NCI-H2081 (cell line): ENCODE results near the gene LIM2.

Source experiments
- DNase-seq, 2 experiments: peaks; one replicate each; lab custom pipeline; 2025; lab: John Stamatoyannopoulos, UW

Gene LIM2

GRCh38 chr19:51365965-51366388, 21.8 kb downstream of the LIM2 start, which contains the start of gene ETFB:
Gene ETFB, minus strand, starts transcription at chr19:51366388. Its CDS starts 62 bp downstream, at chr19:51366326.
- no peak for DNase-seq

- DNase-seq = no peak
Observed at GRCh38 chr19:51365211-51365964, 22.4 kb downstream of the LIM2 start.

DNA sequence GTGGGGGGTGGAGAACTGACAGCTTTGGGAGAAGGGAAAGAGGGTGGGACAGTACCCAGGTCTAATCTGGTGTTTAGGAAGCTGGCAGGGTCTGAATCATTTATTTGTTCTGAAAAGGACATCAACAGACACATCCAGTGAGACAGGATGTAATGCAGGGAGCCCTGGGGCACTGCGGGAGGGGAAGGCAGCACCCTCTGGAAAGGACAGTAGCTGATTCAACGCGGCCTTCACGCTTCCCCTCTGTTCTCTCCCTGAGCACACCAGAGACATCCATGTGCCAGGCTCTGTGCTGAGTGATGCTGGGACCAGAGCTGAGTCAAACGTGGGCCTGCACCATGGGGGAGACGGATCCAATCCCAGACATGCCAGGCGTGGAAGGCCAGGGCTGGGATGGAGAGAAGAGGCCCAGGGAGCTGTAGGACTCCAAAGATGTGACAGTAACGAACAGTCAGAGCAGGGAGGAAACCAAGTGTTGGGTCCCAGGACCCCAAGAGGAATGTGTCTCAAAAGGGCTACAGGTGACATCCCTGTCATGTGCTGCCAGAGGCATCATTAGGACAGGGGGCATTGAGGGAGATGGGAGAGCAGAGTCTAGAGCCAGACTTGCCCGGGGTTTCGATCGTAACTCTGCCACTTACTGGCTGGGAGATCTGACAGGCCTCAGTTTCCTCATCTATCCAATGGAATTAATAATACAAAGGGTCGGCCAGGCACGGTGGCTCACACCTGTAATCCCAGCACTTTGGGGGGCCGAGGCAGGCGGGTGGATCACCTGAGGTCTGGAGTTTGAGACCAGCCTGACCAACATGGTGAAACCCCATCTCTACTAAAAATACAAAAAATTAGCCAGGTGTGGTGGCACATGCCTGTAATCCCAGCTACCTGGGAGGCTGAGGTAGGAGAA, 23.3 kb downstream of the LIM2 start:
- no peak for DNase-seq

GRCh38 chr19:51361239-51361638, 26.5 kb downstream of the LIM2 start:
- no peak for DNase-seq

DNA sequence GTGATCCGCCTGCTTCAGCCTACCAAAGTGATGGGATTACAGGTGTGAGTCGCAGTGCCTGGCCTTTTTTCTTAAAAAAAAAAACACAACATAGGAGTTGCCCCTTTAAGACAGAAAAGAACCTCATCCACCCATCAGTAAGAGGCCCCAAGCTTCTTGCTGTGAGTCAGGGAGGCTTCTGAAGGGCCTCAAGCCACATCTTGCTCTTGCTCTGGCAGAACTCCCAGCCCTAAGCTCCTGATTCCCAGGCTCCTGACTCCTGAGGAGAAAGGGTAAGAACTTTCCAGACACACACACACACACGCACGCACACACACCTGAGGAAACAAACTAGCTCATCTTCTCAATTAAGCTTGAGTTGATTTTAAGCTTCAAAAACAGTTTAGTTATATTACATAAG, 28.5 kb downstream of the LIM2 start:
- DNase-seq = no peak

GRCh38 chr19:51357952-51358351, 29.8 kb downstream of the LIM2 start:
- no peak for DNase-seq

DNA sequence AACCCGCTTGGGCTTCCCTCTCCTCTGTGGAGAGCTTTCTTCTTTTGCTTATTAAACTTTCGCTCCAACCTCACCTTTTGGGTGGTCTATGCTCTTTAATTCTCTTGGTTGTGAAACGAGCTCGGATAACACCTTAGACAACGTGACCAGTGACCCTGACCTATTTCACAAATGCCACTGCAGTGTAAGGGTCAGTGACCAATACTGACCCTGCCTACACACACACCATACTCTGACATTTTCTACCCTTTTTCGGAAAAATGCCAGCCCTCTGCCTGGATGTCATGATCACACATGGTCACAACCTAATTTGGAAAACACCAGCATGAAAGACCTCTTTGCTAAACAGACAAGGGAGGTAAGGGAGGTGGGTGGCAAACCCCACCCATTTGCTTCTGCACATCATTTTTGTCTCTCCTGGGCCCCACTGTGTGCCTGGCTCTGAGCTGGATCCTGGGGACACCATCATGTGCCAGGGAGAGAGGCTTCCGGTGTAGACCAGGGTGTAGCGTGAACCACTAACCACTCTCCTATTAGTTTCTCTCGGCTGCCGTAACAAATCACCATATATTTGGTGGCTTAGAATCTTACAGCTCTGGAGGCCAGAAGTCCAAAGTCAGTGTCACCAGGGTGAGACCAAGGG, 31.5 kb downstream of the LIM2 start:
- no peak for DNase-seq

DNA sequence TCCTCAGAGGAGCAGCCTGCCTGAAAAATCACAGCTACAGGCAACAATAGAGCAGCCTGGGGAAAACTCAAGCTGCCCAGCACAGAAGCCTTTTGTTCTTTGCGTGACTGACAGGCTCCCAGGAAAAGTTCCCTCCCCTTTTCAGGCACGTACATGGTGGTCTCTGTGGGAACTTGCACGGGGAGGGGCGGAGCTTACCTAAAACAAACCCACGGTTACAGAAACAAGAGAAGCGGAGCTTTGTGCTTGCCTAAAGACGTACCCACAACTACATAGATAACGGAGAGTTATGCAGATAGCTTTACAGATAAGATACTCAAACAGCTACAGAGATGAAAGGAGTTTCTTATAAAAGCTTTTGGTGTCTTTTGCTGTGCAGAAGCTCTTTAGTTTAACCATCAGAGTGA, 33.0 kb downstream of the LIM2 start:
- DNase-seq = no peak

DNA sequence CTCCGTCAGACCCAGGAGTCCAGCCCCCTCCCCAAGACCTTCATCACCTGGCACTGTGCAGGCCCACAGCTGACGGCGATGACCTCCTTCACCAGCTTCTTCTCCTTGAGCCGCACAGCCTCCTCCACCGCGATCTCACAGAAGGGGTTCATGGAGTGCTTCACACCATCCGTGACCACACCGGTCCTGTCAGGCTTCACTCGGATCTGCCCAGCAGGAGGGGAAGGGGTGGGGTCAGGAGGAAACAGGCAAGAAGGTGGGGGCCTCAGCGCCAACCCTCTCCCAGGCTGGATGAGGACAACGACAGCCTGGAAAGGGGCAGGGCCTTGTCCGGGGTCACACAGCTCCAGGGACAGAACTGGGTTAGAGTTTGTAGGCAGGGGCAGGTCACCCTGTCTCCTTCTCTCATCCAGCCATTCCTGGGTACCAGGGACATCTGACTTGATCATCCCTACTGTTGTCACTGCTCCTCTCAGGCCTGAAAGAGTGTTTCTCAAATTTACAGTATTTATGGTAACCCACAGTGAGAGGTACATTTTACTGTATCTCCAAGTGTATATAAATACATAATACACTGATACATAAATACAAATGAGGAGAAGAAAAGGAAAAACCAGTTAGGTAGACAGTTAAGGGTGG, 33.6 kb downstream of the LIM2 start:
- no peak for DNase-seq

DNA sequence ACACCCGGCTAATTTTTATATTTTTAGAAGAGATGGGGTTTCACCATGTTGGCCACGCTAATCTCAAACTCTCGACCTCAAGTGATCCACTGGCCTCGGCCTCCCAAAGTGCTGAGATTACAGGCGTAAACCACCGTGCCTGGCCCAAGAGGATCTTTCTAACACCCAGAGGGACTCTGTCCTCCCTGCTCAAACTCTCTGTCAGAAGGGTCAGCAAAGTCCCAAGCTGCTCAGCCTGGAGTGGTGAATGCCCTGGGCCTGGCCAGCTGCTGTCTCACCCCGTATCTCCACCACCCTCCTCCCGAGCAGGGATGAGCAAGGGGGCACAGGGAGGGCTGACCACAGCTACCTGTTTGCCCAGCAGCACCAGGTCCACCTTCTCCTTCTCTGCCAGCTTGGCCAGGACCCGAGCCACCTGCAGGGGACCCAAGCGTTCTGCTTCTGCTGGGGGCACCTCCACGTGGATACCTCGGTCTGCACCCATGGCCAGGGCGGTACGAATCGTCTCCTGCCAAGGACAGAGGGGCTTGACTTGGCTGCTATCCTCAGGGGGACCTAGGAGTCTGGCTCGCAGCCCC, 34.9 kb downstream of the LIM2 start:
- no peak for DNase-seq

DNA sequence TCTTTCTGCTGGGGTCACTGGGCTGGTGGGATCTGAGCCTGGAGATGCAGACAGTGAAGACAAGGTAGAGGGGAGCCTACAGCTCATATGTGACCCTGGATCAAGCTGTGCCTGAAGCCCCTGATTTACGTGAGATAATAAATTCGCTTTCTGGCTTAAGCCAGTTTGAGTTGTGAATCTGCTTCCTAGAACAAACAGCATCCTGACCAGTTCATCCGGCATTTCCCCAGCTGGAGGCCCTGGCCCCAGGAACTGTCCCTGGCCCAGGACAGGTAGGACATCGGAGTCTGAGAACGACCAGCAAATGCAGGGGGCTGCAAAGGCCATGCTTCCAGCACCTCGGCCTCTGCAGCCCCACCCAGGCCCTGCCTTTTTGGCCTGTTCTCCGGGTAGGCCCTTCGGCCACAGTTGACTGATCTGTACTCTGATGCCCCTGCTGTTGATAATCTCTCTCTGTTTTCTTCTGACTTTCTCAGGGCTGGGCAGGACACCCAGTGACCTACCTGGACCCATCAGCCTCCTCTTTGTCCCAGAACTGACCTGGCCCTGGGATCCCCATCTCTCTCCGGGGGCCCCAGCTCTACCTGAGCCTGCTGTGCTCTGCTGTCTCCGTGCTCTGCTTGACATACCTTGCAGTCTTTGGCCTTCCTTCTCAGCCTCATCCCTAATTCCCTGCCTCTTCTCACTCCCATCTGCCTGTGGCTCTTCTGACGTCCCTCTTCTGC, 36.3 kb downstream of the LIM2 start:
- no peak for DNase-seq

DNA sequence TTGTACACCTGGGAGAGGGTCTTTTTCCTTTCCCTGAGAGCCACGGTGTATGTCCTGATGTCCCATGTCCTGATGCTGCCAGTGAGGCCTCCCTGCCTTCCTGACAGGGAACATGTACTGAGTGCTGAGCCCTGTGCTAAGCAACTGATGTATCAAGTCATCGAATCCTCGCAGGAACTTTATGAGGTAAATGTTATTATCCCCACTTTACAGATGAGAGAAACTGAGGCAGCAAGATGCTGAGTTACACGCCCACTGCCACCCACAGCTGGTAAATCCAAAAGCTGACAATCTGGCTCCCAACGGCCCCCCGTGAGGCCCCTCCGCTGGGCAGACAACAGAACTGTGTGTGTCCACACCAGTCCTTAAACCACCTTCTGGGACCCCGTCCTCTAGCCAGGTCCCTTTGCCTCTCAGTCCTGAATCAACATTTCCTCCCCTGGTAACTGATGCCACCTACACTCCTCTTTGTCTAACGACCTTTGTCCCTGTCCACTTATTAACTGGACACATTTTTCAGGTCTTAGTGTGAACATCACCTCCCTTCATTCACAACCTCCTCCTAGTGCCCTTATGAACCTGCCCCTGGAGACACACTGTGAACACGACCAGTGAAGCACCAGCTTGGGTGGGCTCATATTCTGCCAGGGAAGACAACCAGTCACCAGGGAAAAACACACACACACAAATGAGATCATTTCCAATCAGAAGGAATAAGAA, 40.4 kb downstream of the LIM2 start:
- no peak for DNase-seq

DNA sequence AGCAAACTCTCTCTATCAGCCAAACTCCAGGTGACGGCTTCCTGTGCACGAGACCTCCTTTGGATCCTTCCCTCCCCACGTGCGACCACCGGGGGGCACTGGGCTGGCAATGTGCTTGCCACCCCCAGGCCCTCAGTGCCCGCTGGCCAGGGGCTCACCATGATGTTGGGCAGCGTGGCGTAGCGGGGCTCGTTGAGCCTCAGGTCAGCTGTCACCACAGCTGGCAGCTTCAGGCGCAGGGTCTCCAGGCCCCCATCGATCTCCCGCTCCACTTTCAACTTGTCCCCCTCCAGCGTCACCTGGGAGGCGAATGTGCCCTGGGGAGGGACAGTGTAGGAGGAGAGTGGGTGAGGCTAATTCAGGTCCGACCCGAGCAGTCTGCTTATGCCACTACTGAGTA, 41.0 kb downstream of the LIM2 start:
- DNase-seq = no peak

DNA sequence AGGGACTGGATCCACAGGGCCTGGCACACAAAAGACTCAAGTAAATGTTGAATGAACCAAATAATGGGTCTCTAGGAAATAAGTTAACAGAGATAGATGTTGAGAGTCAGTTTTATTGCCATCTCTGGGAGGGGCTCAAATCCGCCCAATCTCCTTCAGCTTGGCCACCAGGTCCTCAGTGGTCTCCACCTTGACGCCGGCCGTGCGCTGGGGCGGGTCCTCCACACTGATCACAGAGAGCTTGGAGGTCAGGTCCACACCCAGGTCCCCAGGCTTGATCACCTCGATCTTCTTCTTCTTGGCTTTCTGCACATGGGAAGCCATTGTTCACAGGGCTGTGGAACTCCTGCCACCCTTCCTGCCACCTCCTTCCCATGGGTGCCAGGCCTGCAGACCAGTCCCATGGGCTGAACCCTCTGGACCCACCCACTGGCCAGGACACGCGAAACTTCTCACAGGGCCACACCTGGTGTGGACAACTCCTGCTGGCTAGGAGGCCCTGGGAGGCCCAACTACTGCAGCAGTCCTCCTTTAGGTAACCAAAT, 42.6 kb downstream of the LIM2 start:
- DNase-seq = no peak

DNA sequence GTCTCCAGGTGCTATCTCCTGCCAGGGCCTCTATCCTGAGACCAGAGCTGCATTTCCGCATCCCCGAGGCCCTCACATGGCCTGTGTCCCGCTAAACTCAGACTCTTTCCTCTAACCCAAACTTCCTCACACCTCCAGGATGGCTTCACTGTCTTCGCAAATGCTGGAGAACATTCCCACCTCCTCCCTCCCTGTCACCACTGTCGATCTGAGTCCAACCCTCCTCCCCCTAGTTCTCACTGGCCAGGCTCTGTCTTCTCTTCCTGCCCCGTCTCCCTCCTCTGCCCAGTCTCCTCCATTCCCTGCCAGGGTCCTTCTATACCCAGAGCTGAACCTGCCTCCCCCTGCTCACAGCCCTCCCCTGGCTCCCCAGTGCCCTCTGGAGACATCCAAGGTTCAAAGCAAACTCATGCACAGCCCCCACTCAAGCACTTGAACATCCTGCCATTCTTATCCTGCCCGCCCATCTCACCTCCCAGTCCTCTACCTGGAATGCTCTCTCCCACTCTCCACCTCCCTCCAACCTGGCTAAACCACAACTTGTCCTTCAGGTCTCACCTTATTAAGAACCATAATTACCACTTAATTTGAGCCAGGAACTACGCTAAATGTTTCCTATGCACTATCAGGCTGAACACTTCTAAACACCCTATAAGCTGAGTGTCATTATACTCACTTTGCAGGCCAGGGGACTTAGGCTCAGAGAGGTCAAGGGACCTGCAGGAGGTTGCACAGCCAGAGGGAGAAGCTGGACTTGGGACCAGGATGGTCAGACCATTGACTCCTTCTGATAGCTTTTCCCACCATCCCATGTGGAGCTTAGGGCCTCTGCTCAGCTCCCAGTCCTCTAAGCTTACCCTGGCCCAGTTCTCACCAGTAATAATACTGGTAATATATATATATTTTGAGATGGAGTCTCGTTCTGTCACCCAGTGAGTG, 44.9 kb downstream of the LIM2 start:
- DNase-seq = no peak

DNA sequence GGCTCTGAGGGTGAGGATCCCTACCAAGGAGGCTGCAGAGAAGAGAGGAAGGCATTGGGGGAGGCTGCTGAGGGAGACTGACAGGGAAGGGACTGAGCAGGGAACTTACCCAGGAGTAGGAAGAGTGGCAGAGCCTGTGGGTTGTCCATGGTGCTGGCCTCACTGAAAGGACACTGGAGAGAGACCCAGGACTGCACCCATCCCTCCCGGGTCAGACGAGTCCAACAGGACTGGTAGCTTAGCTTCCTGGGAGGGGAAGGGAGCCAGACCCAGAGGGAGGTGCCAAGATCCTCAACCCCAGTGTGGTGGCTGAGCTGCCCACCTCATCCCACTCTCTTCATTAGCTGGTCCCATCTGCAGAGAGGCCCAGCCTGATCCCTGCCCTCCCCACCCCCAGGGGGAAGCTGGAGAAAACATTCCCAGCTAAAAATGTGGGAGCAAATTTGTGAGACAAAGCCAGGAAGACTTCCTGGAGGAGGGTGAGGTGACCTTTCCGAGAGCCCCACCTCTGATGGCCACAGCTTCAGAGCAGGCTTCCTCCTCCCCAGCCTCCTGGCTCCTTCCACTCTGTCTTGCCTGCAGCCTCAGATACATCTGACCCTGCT, 45.7 kb downstream of the LIM2 start, which contains the start of gene VSIG10L:
Gene VSIG10L (minus strand): TSS at position 164 of the 605 bp plus-strand sequence. CDS start 15 bp downstream, at position 149.
- DNase-seq = no peak

GRCh38 chr19:51341066-51341465, 46.7 kb downstream of the LIM2 start:
- no peak for DNase-seq
